Measurements from ENCODE around the gene IPO13.

The IPO13 gene

DNA sequence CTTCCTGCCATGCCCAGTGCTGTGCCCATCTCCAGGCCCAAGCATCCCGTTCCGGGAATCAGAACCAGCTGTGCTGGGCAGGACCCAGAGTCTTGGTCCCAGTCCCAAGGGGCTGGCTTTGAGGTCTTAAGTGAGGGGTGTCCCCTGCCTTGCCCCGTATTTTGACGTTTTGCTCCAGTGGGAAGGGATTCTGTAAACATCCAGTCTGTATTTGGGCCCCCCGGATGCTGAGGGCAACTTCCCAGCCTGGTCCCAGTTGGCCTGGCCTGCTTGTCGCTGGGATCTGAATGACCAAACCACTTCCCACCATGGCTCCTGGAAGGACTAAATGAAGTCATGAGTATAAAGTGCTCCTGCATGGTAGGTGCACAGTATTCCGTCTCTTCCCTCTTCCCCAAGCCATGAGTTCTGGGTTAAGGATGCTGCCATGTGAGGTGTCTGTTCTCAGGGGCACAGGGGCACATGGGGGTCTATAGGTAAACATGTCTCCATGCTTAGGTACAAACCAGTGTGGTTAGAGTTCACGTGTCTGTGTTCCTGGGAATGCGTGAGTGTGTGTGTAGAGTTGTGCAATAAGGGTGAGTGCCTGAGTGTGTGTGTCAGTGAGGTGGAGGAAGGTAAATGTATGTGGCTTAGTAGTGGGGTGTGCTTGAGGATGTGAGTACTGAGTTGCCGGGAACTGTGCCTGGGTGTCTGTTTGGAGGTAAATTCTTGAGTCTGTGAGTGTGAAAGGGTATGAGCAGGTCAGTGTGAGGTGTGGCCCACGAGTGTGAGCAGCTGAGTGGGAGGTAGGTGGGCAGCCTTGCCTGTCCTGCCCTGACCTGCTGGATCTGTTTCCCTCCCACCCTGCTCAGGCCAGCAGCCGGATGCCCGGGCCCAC lies 33.7 kb downstream of the IPO13 start:
- no peak for DNase-seq (ENCODE audit: extremely low read depth, low read depth)
- TF ChIP-seq, protein P1, sequence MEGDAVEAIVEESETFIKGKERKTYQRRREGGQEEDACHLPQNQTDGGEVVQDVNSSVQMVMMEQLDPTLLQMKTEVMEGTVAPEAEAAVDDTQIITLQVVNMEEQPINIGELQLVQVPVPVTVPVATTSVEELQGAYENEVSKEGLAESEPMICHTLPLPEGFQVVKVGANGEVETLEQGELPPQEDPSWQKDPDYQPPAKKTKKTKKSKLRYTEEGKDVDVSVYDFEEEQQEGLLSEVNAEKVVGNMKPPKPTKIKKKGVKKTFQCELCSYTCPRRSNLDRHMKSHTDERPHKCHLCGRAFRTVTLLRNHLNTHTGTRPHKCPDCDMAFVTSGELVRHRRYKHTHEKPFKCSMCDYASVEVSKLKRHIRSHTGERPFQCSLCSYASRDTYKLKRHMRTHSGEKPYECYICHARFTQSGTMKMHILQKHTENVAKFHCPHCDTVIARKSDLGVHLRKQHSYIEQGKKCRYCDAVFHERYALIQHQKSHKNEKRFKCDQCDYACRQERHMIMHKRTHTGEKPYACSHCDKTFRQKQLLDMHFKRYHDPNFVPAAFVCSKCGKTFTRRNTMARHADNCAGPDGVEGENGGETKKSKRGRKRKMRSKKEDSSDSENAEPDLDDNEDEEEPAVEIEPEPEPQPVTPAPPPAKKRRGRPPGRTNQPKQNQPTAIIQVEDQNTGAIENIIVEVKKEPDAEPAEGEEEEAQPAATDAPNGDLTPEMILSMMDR (IDR thresholded peaks at IDR 0.05; ENCODE audit: low read depth, low read length) = no peak

DNA sequence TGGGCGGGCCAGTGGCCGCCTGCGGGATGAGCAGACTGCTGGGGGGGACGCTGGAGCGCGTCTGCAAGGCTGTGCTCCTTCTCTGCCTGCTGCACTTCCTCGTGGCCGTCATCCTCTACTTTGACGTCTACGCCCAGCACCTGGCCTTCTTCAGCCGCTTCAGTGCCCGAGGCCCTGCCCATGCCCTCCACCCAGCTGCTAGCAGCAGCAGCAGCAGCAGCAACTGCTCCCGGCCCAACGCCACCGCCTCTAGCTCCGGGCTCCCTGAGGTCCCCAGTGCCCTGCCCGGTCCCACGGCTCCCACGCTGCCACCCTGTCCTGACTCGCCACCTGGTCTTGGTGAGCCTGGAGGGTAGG lies 34.4 kb downstream of the IPO13 start:
- TF ChIP-seq, protein P1 (IDR thresholded peaks at IDR 0.05; ENCODE audit: low read depth, low read length) = no peak
- DNase-seq (ENCODE audit: extremely low read depth, low read depth) = no peak

DNA sequence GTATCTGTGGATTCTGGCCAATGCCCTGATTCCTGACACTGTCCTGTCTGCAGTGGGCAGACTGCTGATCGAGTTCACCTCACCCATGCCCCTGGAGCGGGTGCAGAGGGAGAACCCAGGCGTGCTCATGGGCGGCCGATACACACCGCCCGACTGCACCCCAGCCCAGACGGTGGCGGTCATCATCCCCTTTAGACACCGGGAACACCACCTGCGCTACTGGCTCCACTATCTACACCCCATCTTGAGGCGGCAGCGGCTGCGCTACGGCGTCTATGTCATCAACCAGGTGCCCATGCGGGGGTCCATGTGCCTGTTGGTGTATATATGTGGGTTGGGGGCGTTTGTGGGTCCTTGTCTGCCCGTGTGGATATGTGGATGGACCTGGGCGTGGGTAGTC lies 34.9 kb downstream of the IPO13 start:
- TF ChIP-seq, protein P1 (IDR thresholded peaks at IDR 0.05; ENCODE audit: low read depth, low read length) = no peak
- DNase-seq (ENCODE audit: extremely low read depth, low read depth) = no peak

DNA sequence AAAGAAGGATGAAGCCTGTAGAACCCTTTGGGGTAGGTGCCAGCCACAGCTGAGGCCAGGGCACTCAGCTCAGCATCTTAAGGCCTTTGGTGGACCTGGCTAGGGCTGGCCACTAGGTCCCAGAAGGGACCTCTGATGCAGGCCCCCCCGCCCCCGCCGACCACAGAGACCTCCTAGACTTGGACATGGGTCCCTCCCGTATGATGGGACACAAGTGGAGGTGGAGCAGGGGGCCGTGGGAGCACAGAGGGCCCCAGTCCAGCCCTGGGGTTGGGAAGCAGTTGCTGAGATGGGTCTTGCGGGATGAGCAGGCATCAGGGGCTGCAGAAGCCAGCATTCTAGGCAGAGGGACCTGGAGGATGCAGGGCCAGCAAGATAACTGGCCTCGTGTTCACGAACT lies 35.5 kb downstream of the IPO13 start:
- no peak for DNase-seq (ENCODE audit: extremely low read depth, low read depth)
- TF ChIP-seq, protein P1 (IDR thresholded peaks at IDR 0.05; ENCODE audit: low read depth, low read length) = no peak

DNA sequence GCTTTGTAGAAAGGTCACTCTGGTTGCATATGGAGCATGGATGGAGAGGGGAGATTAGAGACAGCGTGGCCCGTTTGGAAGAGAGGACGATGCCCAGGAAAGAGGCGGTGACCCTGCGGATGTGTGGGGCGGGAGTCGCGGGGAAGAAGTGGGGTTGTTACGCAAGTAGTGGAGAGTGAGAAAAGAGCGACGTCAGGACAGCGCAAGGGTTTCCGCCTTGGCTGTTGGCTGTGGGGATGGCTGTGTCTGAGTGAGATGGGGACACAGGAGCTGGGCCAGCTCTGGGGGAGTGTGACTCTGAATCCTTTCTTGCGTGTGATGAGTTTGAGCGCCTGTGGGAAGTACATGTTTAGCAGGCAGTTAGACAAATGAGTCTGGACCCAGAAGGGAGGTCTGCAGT lies 36.1 kb downstream of the IPO13 start:
- TF ChIP-seq, protein P1 (IDR thresholded peaks at IDR 0.05; ENCODE audit: low read depth, low read length) = no peak
- DNase-seq (ENCODE audit: extremely low read depth, low read depth) = no peak

DNA sequence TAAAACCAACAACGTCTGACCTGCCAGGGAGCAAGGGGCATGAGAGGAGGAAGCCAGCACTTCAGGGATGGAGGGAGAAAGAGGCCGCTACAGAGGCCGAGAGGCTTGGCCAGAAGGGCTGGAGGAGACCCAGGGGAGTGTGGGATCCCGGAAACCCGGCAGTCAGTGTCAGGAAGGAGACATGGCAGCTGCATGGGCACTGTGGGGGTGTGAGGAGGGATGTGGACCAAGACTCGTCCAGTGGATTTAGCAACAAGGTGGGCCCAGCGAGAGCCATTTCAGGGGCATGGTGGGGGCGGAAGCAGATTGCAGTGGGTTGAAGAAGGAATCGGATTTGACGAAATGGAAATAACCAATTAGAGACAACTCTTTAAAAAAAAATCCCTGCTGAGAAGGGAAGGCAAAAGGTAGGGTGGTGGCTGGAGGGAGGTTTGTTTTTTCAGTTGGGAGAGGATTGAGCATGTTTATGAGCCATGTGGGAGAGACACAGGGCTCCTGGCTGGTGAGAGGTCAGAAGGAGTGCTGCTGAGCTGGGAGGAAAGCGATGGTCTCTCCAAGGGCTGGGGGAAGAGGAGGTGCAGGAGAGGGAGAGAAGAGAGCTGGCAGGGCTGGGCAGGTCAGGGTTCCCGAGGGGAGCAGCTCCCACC lies 36.6 kb downstream of the IPO13 start:
- DNase-seq (ENCODE audit: extremely low read depth, low read depth) = no peak
- TF ChIP-seq, protein P1 (IDR thresholded peaks at IDR 0.05; ENCODE audit: low read depth, low read length) = no peak

DNA sequence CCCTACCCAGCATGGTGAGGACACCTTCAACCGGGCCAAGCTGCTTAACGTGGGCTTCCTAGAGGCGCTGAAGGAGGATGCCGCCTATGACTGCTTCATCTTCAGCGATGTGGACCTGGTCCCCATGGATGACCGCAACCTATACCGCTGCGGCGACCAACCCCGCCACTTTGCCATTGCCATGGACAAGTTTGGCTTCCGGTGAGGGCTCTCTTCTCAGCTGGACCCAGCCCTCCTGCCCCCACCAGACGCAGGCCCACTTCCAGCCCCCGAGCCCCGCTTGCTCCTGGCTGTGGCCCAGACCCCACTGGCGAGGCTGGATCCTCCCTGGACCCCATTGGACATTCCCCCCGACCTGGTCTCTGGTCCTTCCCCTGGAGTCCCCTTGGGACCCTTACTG lies 38.1 kb downstream of the IPO13 start:
- TF ChIP-seq, protein P1 (IDR thresholded peaks at IDR 0.05; ENCODE audit: low read depth, low read length) = no peak
- DNase-seq (ENCODE audit: extremely low read depth, low read depth) = no peak

All from AG09319 (cell line).